GM12878 (cell line): ENCODE results near the gene TNIP3. TPM values are rescaled to one million over a fixed set of nuclear protein-coding genes. Genes with fewer than 3 reads are reported as not detected.

ENCODE experiments used
- ATAC-seq: fragments of 200-7000 bp; cut with Tn5 transposase; 3 replicates; pipeline ENCODE4 v1.9.1; 2020; ENCODE audit warnings: mild to moderate bottlenecking, moderate library complexity
- BruUV-seq: library from RNA; stranded (reverse); fragments of 400-500 nt; replicated peaks from 2 replicates; lab custom pipeline; 2021; lab: Mats Ljungman, UMichigan
- CTCF ChIA-PET: fragments of 300-600 bp; sonication (Branson Sonifier 250); formaldehyde crosslinking; extraction: SDS; loops from one replicate; lab custom pipeline; 2021; ENCODE audit warnings: inconsistent platforms; lab: Yijun Ruan, JAX
- POLR2A ChIA-PET: fragments of 350-600 bp; formaldehyde crosslinking; extraction: SDS; loops from one replicate; lab custom pipeline; 2021; ENCODE audit warnings: inconsistent platforms; lab: Charles Lee
- RAD21 ChIA-PET: fragments of 300-600 bp; sonication (Branson Sonifier 250); formaldehyde crosslinking; loops from one replicate; lab custom pipeline; 2023; ENCODE audit warnings: antibody characterized with exemption; ENCODE audit not compliant: unreplicated experiment; lab: Charles Lee
- SMC1A ChIA-PET: fragments of 300-600 bp; sonication (Branson Sonifier 250); formaldehyde crosslinking; loops from one replicate; lab custom pipeline; 2023; ENCODE audit not compliant: unreplicated experiment, uncharacterized antibody; lab: Charles Lee
- DNase-seq: peaks from one replicate; pipeline ENCODE4 v3.0.0-alpha.2; 2011; ENCODE audit warnings: low read depth, low spot score
- FAIRE-seq: peaks from 3 replicates; lab custom pipeline; 2011; peaks lifted over from hg19 to GRCh38; lab: Jason Lieb, UNC
- H2AFZ ChIP-seq: 2 replicates; pipeline ENCODE4 v1.6.0; 2011; ENCODE audit warnings: low read depth, low read length, control low read depth; ENCODE audit not compliant: control insufficient read depth
- H3K27ac ChIP-seq: 2 replicates; pipeline ENCODE4 v1.5.1; 2011; ENCODE audit warnings: control low read depth; ENCODE audit not compliant: control insufficient read depth, insufficient read depth
- H3K27me3 ChIP-seq, 2 experiments: replicated peaks in 1 of 2; 2 replicates each; pipeline versions ENCODE4 v1.6.0 to v1.6.1; 2011; ENCODE audit warnings: low read length in 1 of 2; ENCODE audit not compliant: control insufficient read depth in 2 of 2, insufficient read depth in 2 of 2
- H3K36me3 ChIP-seq, 2 experiments: 2 replicates each; pipeline ENCODE4 v1.5.1; 2011; ENCODE audit warnings: low read length in 1 of 2; ENCODE audit not compliant: control insufficient read depth in 2 of 2, insufficient read depth in 2 of 2
- H3K4me1 ChIP-seq: 2 replicates; pipeline ENCODE4 v1.6.1; 2011; ENCODE audit warnings: mild to moderate bottlenecking, low read length, moderate library complexity, mixed read lengths; ENCODE audit not compliant: control insufficient read depth, insufficient read depth
- H3K4me2 ChIP-seq: 2 replicates; pipeline ENCODE4 v1.6.0; 2011; ENCODE audit warnings: control low read depth; ENCODE audit not compliant: control insufficient read depth, insufficient read depth
- H3K4me3 ChIP-seq: fragments of 200-600 bp; sonication (generic); 2 replicates; pipeline ENCODE4 v1.5.1; 2016
- H3K79me2 ChIP-seq: 2 replicates; pipeline ENCODE4 v1.6.0; 2011; ENCODE audit warnings: low read length; ENCODE audit not compliant: control insufficient read depth, insufficient read depth
- H3K9ac ChIP-seq: 2 replicates; pipeline ENCODE4 v1.8.0; 2011; ENCODE audit warnings: low read length, control low read depth, mixed read lengths; ENCODE audit not compliant: control insufficient read depth, insufficient read depth
- H3K9me3 ChIP-seq: replicated peaks from 3 replicates; pipeline ENCODE4 v1.5.1; 2011; ENCODE audit warnings: mild to moderate bottlenecking, low read length; ENCODE audit not compliant: control insufficient read depth, insufficient read depth
- H4K20me1 ChIP-seq: 2 replicates; pipeline ENCODE4 v1.6.0; 2011; ENCODE audit not compliant: control insufficient read depth, insufficient read depth
- ATF3 ChIP-seq: IDR thresholded peaks from 2 replicates; pipeline ENCODE4 v1.6.1; 2011; ENCODE audit warnings: low read depth, mild to moderate bottlenecking, low read length, moderate library complexity, borderline replicate concordance; ENCODE audit errors: extremely low read depth
- BCL11A ChIP-seq: IDR thresholded peaks from 2 replicates; pipeline ENCODE4 v1.6.1; 2011; ENCODE audit warnings: low read depth, low read length
- CBFB ChIP-seq: IDR thresholded peaks from 2 replicates; pipeline ENCODE4 v1.6.1; 2016; ENCODE audit warnings: antibody characterized with exemption, low read depth
- EZH2 ChIP-seq: IDR thresholded peaks from 2 replicates; pipeline ENCODE4 v1.6.1; 2012; ENCODE audit warnings: low read depth, mild to moderate bottlenecking, control low read depth, inconsistent platforms, low read length, borderline replicate concordance; ENCODE audit not compliant: control insufficient read depth
- NKRF ChIP-seq: fragments of 450-650 bp; conservative IDR thresholded peaks from 2 replicates; pipeline ENCODE4 v1.6.1; 2017; ENCODE audit warnings: mild to moderate bottlenecking, moderate library complexity
- PRDM15 ChIP-seq: fragments of 450-650 bp; formaldehyde crosslinking; IDR thresholded peaks from 2 replicates; pipeline ENCODE4 v1.4.0; 2020; ENCODE audit warnings: mild to moderate bottlenecking, moderate library complexity
- SKIL ChIP-seq: fragments of 450-650 bp; IDR thresholded peaks from 2 replicates; pipeline ENCODE4 v1.6.1; 2017; ENCODE audit warnings: mild to moderate bottlenecking, low read depth, inconsistent platforms; ENCODE audit not compliant: poor library complexity, severe bottlenecking
- STAT3 ChIP-seq: IDR thresholded peaks from 2 replicates; pipeline ENCODE4 v1.6.1; 2011; ENCODE audit warnings: low read depth, low read length, improper control_type of control experiment
- WGBS: methylation state at CpG from one replicate; pipeline ENCODE4 v1.1.6; 2016; ENCODE audit warnings: low lambda C conversion rate; ENCODE audit not compliant: insufficient replicate concordance, insufficient coverage; ENCODE audit errors: missing lambda C conversion rate; 5-methylcytosine and 5-hydroxymethylcytosine counted together
- in situ Hi-C: fragments of 300-500 bp; cut with MboI; formaldehyde crosslinking; loops from 9 replicates; pipeline ENCODE4 v1.14.3; 2018; ENCODE audit warnings: mixed read lengths
- intact Hi-C: fragments of 100-400 bp; cut with micrococcal nuclease; formaldehyde crosslinking; loops from one replicate; pipeline ENCODE4 v1.14.2; 2022; ENCODE audit not compliant: unreplicated experiment
- polyA plus RNA-seq, 11 experiments: library from polyadenylated mRNA; depleted of rRNA in 4 of 11; unstranded in 6 of 11; stranded (reverse) in 5 of 11; fragments of >200 nt; fragmentation: Nextera tagmentation in 4 of 11; fragmentation: Illumina TruSeq in 1 of 11; extraction: Ambion mirVana in 4 of 11; extraction: Trizol in 1 of 11; gene quantifications; 1 replicate in 1 of 11; 2 replicates in 10 of 11; pipeline versions ENCODE4 v1.2.1 to v1.2.3, GENCODE V29; 2011 to 2016; ENCODE audit warnings: inconsistent platforms in 2 of 11, missing spikeins in 2 of 11, low read depth in 1 of 11
- total RNA-seq, 4 experiments: library from RNA; depleted of rRNA in 3 of 4; stranded (reverse); fragments of >200 nt in 3 of 4; fragmentation: Illumina TruSeq in 1 of 4; extraction: Trizol in 1 of 4; gene quantifications; 2 replicates each; pipeline versions ENCODE4 v1.2.1 to v1.2.3, GENCODE V29; 2013 to 2021

Gene TNIP3
- total and polyA plus RNA-seq, 10 of the 15 experiments (the other 5 are each of a cell fraction or from before 2014, with no cell fraction given) = 0.21 to 1.4 (median 0.67) TPM

GRCh38 chr4:121148000-121148399 lies 16.1 kb downstream of the TNIP3 start:
- Histone ChIP-seq H3K27ac (no peak overlapping the region), H4K20me1 (no peaks in the 10 kb centered on the region), H3K27me3 (0 out of 4 replicates have a peak, but pooled peaks cover 0 to 2% of the 10 kb centered on the region in 2 experiments), H3K36me3 (no peaks in the 10 kb centered on the region), H3K9ac (no peak overlapping the region), H2AFZ (no peak overlapping the region), H3K4me1 (no peaks in the 10 kb centered on the region), H3K79me2 (no peaks in the 10 kb centered on the region), H3K9me3 (no peaks in the 10 kb centered on the region), H3K4me3 (no peak overlapping the region), H3K4me2 (no peak overlapping the region)
- intact Hi-C loops (no loop called here), in situ Hi-C loops (no loop called here)
- no peak for DNase-seq
- CTCF ChIA-PET = no interaction called here
- ATAC-seq = no peak
- BruUV-seq = no TSS peak
- RAD21 ChIA-PET = no interaction called here
- WGBS = 77% methylated on average over 4 of the region's 4 CpGs
- SMC1A ChIA-PET = interaction anchor here (1.5 kb wide), 1 partner anchor 44 kb away, joined by 4 read pairs; no protein-coding TSS in a partner anchor
- TF ChIP-seq NKRF (no peak), BCL11A (no peak), STAT3 (no peak), ATF3 (no peak)
- POLR2A ChIA-PET = no interaction called here
- no peak for FAIRE-seq

GRCh38 chr4:121146530-121146929 lies 17.6 kb downstream of the TNIP3 start:
- FAIRE-seq (no peak), ATAC-seq (no peak), DNase-seq (no peak)
- WGBS = 43% methylated on average over 1 of the region's 1 CpG
- RAD21 ChIA-PET = no interaction called here
- Histone ChIP-seq H3K4me1 (no peaks in the 10 kb centered on the region), H3K9me3 (no peaks in the 10 kb centered on the region), H3K36me3 (no peaks in the 10 kb centered on the region), H3K9ac (no peak overlapping the region), H3K79me2 (no peaks in the 10 kb centered on the region), H3K27me3 (0 out of 4 replicates have a peak, but pooled peaks cover 0 to 2% of the 10 kb centered on the region in 2 experiments), H3K4me2 (no peak overlapping the region), H3K27ac (no peak overlapping the region), H2AFZ (no peak overlapping the region), H3K4me3 (no peak overlapping the region), H4K20me1 (no peaks in the 10 kb centered on the region)
- POLR2A ChIA-PET = no interaction called here
- SMC1A ChIA-PET = interaction anchor here (1.5 kb wide), 1 partner anchor 45 kb away, joined by 4 read pairs; no protein-coding TSS in a partner anchor
- in situ Hi-C loops = no loop called here
- CTCF ChIA-PET = interaction anchor here (1.1 kb wide), 1 partner anchor 46 kb away, joined by 4 read pairs; no protein-coding TSS in a partner anchor
- intact Hi-C loops = no loop called here
- no TSS peak for BruUV-seq
- TF ChIP-seq SKIL (no peak), CBFB (no peak), PRDM15 (no peak), EZH2 (no peak)
